HFF-Myc (cell line): Measurements from ENCODE around the gene ACYP2.

ENCODE experiments used
- DNase-seq: peaks from one replicate; pipeline ENCODE4 v3.0.0-alpha.2; 2011; ENCODE audit warnings: low read depth; ENCODE audit errors: extremely low read depth
- H3K4me3 ChIP-seq: replicated peaks from 2 replicates; pipeline ENCODE4 v1.5.1; 2011; ENCODE audit warnings: low read depth, mild to moderate bottlenecking, control low read depth, low read length
- TF ChIP-seq, protein P1 (sequence below): IDR thresholded peaks from 2 replicates; pipeline ENCODE4 v1.5.1; 2012; ENCODE audit warnings: mild to moderate bottlenecking, low read depth, low read length, control low read depth; ENCODE audit errors: missing control alignments

The ACYP2 gene

GRCh38 chr2:54204476-54204875, 89.1 kb downstream of the ACYP2 start:
- no peak overlapping the region for H3K4me3 ChIP-seq
- TF ChIP-seq, protein P1, sequence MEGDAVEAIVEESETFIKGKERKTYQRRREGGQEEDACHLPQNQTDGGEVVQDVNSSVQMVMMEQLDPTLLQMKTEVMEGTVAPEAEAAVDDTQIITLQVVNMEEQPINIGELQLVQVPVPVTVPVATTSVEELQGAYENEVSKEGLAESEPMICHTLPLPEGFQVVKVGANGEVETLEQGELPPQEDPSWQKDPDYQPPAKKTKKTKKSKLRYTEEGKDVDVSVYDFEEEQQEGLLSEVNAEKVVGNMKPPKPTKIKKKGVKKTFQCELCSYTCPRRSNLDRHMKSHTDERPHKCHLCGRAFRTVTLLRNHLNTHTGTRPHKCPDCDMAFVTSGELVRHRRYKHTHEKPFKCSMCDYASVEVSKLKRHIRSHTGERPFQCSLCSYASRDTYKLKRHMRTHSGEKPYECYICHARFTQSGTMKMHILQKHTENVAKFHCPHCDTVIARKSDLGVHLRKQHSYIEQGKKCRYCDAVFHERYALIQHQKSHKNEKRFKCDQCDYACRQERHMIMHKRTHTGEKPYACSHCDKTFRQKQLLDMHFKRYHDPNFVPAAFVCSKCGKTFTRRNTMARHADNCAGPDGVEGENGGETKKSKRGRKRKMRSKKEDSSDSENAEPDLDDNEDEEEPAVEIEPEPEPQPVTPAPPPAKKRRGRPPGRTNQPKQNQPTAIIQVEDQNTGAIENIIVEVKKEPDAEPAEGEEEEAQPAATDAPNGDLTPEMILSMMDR = no peak
- no peak for DNase-seq

- no peak for DNase-seq
- no peak overlapping the region for H3K4me3 ChIP-seq
- TF ChIP-seq, protein P1 = peak; percentile 32
Measured at GRCh38 chr2:54206596-54206995, 91.2 kb downstream of the ACYP2 start.

DNA sequence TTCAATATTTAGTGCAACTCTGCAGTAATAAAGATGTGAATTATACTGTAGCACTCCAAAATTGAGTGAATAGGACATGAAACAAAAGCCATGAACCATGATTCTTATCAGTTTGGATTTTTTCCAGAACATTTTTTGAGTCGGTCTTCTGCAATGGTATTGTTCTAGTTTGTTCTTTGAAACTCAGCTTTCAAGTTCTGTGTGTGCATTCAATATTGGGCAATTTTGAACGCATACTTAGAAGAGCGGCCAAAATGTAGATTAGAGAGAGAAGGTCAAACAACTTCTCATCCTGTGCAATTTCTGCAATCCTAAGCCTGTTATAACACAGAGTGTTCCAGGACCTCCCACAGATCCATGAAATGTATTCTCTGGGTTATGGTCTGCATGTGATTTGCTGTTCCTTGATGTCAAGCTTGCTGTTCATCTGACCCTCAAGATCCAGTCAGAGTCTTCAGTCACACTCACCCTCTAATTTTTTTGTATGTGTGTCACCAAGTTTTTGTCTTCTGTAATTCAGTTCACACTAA, 92.3 kb downstream of the ACYP2 start:
- no peak for DNase-seq
- TF ChIP-seq, protein P1 = no peak

DNA sequence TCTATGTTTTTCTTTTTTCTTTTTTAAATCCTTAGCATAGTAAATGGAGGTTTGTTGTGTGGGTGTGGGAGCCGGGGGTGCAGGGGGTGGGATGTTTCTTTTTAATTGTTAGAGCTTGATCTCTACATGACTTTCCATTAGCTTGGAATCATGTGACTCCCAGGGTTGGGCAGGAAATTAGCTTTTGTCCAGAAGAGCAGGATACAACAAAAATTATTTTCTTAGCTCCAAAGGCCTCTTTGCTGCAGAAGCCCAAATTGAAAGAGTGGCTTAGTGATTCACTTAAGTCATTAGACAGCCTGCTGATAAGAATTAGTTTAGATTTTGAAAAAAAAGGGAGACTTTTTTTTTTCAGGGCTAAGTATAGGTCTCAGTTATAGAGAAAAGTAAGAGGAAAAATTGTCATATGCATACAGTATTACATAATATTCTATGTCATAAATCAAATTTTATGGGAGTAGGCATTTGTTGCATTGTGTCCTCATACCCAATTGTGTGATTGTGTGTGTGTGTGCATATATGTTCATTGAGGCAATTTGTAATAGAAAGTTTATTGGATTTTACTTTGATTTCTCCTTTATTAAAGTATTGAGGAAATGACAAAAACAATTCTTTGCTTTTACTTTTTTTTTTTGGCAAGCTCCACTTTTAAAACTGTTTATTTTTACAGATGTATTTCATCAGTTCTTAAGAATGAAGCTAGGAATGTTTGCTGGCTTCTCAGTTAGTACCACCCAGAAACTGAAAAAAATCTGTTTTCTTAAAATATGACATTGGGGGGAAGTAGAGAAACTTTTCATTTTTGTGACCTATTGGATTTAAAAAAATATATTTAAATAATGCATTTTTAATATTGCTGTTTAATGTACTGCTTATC, 93.2 kb downstream of the ACYP2 start:
- DNase-seq = no peak
- TF ChIP-seq, protein P1 = no peak

More for the DNA sequence above, 92.3 kb downstream of the ACYP2 start:
- H3K4me3 ChIP-seq = no peak overlapping the region

GRCh38 chr2:54209379-54209778, 94.0 kb downstream of the ACYP2 start:
- DNase-seq = no peak
- TF ChIP-seq, protein P1 = no peak
- no peak overlapping the region for H3K4me3 ChIP-seq

More for the DNA sequence above, 93.2 kb downstream of the ACYP2 start:
- no peak overlapping the region for H3K4me3 ChIP-seq

- peak; percentile 87 for DNase-seq
- TF ChIP-seq, protein P1 = no peak
- no peak overlapping the region for H3K4me3 ChIP-seq
Measured at GRCh38 chr2:54212456-54212855, 97.0 kb downstream of the ACYP2 start.

- H3K4me3 ChIP-seq = no peak overlapping the region
- no peak for DNase-seq
- TF ChIP-seq, protein P1 = no peak
Measured at GRCh38 chr2:54213082-54213481, 97.7 kb downstream of the ACYP2 start.
